Measurements from ENCODE around the gene CFAP74. TPM values are rescaled to one million over a fixed set of nuclear protein-coding genes. Genes with fewer than 3 reads are reported as not detected.

The CFAP74 gene
- polyA plus RNA-seq, 2 of the 4 experiments (the other 2 are of a cell fraction): 0.03 to 0.04 TPM

DNA sequence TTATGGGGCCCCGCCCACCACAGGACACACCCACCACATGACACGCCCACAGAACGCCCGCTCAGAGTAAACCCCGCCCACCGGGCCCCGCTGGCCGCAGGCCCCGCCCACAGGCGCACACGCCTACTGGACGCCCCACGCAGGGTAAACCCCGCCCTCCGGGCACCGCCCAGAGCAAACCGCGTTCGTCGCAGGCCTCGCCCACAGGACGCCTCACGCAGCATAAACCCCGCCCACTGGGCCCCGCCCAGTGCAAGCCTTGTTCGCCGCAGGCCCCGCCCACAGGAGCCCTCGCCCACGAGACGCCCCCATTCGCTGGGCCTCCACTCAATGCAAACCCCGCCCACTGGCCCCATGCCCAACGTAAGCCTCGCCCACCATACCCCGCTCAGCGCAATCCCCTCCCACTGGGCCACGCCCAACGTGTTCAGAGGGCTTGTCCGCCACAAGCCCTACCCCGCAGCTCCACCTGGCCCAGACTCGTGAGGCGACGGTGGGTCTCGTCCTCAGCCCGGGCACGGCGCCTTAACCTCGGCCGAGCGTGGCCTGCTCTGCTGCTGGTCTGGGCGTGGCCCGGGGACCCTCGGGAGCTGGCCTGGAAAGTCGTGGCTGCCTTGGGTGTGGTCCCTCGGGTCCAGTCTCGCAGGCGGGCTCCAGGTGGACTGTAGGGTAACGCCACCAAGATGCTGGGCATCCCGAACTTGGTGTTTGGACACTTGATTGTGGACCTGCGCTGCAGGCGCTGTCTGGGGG is 84.1 kb downstream of the CFAP74 start:
- peak overlapping the region; percentile 60 for H3K4me3 ChIP-seq
- peaks cover 10% of the 10 kb centered on the region for H3K4me1 ChIP-seq
- DNase-seq (ENCODE audit: low read depth in 1 of 2, low spot score in 1 of 2): peak; percentile 88 to 97
- CTCF ChIA-PET: no interaction called here
- peak; percentile 62 to 84 for ATAC-seq
- H3K9me3 ChIP-seq: no peaks in the 10 kb centered on the region
- POLR2A ChIA-PET: interaction anchor here (1.1 kb wide), 1 partner anchor 11 kb away, joined by 6 read pairs; no protein-coding TSS in a partner anchor
- peak overlapping the region; percentile 73 to 84 for H3K27ac ChIP-seq
- FAIRE-seq: no peak
- peak overlapping the region; percentile 86 for H3K4me2 ChIP-seq
- WGBS (ENCODE audit: missing lambda C conversion rate): no CpG with 5 or more reads among the region's 62 CpGs
- peak; percentile 43; the same call in 1 of the 2 replicates for TF ChIP-seq MAX (IDR thresholded peaks at IDR 0.05)
- 0 out of 2 replicates have a peak, but pooled peaks have one; percentile 41 for TF ChIP-seq MYC (IDR thresholded peaks at IDR 0.05; ENCODE audit: borderline replicate concordance, low read length)
- TF ChIP-seq FOSB (CRISPR knock-in tag; IDR thresholded peaks at IDR 0.05): no peak
- TF ChIP-seq FOXS1 (CRISPR knock-in tag; IDR thresholded peaks at IDR 0.05): no peak
- TF ChIP-seq CEBPB (IDR thresholded peaks at IDR 0.05): no peak
- TF ChIP-seq, protein P1, sequence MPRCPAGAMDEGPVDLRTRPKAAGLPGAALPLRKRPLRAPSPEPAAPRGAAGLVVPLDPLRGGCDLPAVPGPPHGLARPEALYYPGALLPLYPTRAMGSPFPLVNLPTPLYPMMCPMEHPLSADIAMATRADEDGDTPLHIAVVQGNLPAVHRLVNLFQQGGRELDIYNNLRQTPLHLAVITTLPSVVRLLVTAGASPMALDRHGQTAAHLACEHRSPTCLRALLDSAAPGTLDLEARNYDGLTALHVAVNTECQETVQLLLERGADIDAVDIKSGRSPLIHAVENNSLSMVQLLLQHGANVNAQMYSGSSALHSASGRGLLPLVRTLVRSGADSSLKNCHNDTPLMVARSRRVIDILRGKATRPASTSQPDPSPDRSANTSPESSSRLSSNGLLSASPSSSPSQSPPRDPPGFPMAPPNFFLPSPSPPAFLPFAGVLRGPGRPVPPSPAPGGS (IDR thresholded peaks at IDR 0.05): no peak
- no peak for TF ChIP-seq JUNB (IDR thresholded peaks at IDR 0.05)
- TF ChIP-seq PHF8 (IDR thresholded peaks at IDR 0.05; ENCODE audit: borderline replicate concordance, low read depth): no peak
- TF ChIP-seq, protein P2, sequence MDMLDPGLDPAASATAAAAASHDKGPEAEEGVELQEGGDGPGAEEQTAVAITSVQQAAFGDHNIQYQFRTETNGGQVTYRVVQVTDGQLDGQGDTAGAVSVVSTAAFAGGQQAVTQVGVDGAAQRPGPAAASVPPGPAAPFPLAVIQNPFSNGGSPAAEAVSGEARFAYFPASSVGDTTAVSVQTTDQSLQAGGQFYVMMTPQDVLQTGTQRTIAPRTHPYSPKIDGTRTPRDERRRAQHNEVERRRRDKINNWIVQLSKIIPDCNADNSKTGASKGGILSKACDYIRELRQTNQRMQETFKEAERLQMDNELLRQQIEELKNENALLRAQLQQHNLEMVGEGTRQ (IDR thresholded peaks at IDR 0.05): peak; percentile 18; the same call in 1 of the 2 replicates
- TF ChIP-seq E2F6 (IDR thresholded peaks at IDR 0.05; ENCODE audit: borderline replicate concordance, low read depth): peak; percentile 40; the same call in 1 of the 2 replicates

DNA sequence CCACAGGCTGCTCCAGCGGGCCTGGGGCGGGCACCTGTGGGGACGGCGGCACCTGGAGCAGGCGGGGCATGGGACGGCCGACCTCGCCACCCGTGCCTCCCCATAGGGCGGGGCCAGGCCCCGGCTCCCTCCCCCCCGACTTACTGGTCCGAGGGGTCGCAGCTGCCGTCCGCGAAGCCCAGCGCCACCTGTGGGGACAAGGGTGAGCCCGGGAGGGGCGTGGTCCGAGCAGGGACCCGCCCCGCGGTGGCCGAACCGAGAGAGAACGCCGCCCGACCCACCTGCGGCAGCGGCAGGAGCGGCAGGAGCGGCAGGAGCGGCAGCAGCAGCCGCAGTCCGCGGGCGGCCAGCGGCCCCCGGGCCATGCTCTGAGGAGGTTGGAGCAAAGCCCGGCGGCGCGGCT is 84.7 kb downstream of the CFAP74 start, which contains the start of gene TMEM52:
Gene TMEM52 (minus strand): TSS at position 379 of the 403 bp plus-strand sequence. CDS start 14 bp downstream, at position 365.
- H3K27ac ChIP-seq: peak within 1 kb of the TSS; percentile 73 to 84
- CTCF ChIA-PET: no interaction called here
- peak; percentile 17 to 51; a peak in 5 of 6 replicates for ATAC-seq
- peak within 1 kb of the TSS; percentile 86 for H3K4me2 ChIP-seq
- peak within 1 kb of the TSS; percentile 60 for H3K4me3 ChIP-seq
- TF ChIP-seq FOSL2 (IDR thresholded peaks at IDR 0.05) (no peak), FOSL2 (CRISPR knock-in tag; IDR thresholded peaks at IDR 0.05) (no peak), RNF2 (IDR thresholded peaks at IDR 0.05; ENCODE audit: borderline replicate concordance, low read depth) (no peak), PHF8 (IDR thresholded peaks at IDR 0.05; ENCODE audit: borderline replicate concordance, low read depth) (peak; percentile 35; the same call in 1 of the 2 replicates), MAX (IDR thresholded peaks at IDR 0.05) (no peak), FOXS1 (CRISPR knock-in tag; IDR thresholded peaks at IDR 0.05) (no peak), KDM5A (IDR thresholded peaks at IDR 0.05) (no peak), EP300 (IDR thresholded peaks at IDR 0.05) (no peak), NPAS2 (CRISPR knock-in tag; IDR thresholded peaks at IDR 0.05; ENCODE audit: borderline replicate concordance) (no peak)
- H3K4me1 ChIP-seq: peaks cover 10% of the 10 kb centered on the region
- no peak for DNase-seq (ENCODE audit: low read depth in 1 of 2, low spot score in 1 of 2)
- WGBS (ENCODE audit: missing lambda C conversion rate): no CpG with 5 or more reads among the region's 44 CpGs
- no peak for FAIRE-seq
- POLR2A ChIA-PET: interaction anchor here (1.1 kb wide), 1 partner anchor 10 kb away, joined by 6 read pairs; no protein-coding TSS in a partner anchor
- no peaks in the 10 kb centered on the region for H3K9me3 ChIP-seq
